ENCODE data around the gene NR4A1.

Gene NR4A1

DNA sequence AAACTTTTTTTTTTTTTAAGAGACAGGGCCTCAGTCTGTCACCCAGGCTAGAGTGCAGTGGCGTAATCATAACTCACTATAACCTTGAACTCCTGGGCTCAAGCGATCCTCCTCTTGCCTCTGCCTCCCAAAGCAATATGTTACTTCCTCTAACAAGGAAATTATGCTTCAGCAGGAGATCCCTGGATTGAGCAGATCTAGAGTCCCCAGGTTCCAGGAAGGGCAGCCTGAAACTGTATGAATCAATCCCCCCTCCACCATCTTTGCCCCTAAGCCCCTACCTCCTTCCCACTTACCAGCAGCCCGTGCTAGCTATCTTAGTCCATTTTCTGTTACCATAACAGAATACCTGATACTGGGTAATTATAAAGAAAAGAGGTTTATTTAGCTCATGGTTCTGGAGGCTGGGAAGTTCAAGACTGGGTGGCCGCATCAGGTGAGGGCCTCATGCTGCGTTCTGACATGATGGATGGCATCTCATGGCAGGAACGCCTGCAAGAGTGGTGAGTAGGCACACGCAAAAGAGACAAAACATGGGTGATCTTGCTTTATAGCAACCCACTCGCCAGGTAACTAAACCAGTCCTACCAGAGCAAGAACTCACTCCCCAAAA lies 39.5 kb upstream of the NR4A1 start:
- no peak for DNase-seq (ENCODE audit: insufficient read length, low spot score)
- TF ChIP-seq, protein P1, sequence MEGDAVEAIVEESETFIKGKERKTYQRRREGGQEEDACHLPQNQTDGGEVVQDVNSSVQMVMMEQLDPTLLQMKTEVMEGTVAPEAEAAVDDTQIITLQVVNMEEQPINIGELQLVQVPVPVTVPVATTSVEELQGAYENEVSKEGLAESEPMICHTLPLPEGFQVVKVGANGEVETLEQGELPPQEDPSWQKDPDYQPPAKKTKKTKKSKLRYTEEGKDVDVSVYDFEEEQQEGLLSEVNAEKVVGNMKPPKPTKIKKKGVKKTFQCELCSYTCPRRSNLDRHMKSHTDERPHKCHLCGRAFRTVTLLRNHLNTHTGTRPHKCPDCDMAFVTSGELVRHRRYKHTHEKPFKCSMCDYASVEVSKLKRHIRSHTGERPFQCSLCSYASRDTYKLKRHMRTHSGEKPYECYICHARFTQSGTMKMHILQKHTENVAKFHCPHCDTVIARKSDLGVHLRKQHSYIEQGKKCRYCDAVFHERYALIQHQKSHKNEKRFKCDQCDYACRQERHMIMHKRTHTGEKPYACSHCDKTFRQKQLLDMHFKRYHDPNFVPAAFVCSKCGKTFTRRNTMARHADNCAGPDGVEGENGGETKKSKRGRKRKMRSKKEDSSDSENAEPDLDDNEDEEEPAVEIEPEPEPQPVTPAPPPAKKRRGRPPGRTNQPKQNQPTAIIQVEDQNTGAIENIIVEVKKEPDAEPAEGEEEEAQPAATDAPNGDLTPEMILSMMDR (IDR thresholded peaks at IDR 0.05; ENCODE audit: insufficient read depth, missing control alignments), result no peak
- FAIRE-seq, result no peak

DNA sequence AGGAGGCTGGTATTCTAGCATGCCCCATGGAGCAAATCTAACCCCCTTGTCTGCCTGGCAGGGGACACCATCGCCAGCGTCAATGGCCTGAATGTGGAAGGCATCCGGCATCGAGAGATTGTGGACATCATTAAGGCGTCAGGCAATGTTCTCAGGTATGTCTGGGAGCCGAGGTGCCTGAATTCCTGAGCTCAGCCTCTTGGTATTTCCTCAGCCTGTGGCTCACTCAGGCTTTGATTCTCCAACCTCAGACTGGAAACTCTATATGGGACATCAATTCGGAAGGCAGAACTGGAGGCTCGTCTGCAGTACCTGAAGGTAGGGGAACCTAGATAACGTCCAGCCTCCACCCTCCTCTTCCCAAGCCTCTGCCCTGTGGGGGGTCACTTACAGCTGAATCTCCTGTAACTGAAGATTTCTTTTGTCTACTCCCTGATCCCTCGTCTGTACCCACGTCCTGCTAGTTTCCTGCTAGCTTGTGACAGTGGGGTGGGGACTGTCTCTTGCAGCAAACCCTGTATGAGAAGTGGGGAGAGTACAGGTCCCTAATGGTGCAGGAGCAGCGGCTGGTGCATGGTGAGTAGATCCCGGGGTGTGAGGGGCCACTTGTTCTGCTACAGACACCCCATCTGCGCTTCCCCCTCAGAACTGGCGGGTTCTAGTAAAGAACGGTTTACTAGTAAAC lies 37.5 kb upstream of the NR4A1 start:
- no peak for DNase-seq (ENCODE audit: insufficient read length, low spot score)
- TF ChIP-seq, protein P1 (IDR thresholded peaks at IDR 0.05; ENCODE audit: insufficient read depth, missing control alignments), result no peak
- FAIRE-seq, result no peak

DNA sequence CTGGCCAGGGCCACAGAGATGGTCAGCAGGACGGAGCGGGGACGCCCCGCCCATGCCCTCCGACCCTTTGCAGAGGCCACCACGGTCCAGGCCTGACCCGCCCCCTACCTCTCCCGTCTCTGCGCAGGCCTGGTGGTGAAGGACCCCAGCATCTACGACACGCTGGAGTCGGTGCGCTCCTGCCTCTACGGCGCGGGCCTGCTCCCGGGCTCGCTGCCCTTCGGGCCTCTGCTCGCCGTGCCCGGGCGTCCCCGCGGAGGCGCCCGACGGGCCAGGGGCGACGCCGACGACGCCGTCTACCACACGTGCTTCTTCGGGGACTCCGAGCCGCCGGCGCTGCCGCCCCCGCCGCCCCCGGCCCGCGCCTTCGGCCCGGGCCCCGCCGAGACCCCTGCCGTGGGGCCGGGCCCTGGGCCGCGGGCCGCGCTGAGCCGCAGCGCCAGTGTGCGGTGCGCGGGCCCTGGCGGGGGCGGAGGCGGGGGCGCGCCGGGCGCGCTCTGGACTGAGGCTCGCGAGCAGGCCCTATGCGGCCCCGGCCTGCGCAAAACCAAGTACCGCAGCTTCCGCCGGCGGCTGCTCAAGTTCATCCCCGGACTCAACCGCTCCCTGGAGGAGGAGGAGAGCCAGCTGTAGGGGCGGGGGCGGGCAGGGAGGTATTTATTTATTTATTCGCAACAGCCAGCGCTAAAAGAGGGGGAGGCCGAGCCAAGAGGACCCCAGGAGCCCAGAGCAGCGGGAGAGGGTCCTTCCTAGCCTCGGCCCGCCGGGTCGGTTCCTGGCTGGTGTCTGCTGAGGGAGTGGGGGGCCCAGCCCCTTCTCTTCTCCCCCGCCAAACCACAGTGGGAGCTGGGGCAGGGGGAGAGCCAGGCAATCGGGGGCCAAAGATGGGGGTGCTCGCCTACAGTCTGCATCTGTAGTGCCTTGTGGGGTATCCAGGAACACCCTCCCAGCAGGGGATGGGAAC lies 36.4 kb upstream of the NR4A1 start:
- FAIRE-seq (no peak), DNase-seq (ENCODE audit: insufficient read length, low spot score) (no peak)
- TF ChIP-seq, protein P1 (IDR thresholded peaks at IDR 0.05; ENCODE audit: insufficient read depth, missing control alignments), result no peak

DNA sequence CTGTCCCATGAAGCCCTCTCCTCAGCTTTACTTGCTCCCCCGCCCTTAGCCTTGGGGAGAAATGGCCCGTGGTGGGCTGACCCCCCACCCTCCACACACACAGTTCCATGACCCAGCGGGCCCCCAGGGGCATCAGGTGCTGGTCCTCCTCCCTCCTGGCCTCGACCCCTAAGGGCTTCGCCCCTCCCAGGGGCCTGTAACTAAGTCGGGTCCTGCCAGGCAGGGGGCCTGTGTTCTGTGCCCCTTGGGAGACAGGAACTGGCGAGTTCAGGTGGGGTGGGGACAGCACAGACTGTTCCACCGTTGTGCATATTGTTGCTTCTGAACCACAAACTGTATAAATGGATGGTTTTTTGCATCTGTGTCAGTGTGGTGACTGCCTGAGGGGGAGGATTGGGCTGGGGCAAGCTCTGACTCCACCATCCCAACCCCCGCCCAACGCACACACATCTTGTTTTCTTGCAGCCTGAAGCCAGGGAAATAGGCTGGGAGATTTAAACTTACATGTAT lies 35.7 kb upstream of the NR4A1 start:
- TF ChIP-seq, protein P1 (IDR thresholded peaks at IDR 0.05; ENCODE audit: insufficient read depth, missing control alignments), result no peak
- DNase-seq (ENCODE audit: insufficient read length, low spot score) (no peak), FAIRE-seq (no peak)

DNA sequence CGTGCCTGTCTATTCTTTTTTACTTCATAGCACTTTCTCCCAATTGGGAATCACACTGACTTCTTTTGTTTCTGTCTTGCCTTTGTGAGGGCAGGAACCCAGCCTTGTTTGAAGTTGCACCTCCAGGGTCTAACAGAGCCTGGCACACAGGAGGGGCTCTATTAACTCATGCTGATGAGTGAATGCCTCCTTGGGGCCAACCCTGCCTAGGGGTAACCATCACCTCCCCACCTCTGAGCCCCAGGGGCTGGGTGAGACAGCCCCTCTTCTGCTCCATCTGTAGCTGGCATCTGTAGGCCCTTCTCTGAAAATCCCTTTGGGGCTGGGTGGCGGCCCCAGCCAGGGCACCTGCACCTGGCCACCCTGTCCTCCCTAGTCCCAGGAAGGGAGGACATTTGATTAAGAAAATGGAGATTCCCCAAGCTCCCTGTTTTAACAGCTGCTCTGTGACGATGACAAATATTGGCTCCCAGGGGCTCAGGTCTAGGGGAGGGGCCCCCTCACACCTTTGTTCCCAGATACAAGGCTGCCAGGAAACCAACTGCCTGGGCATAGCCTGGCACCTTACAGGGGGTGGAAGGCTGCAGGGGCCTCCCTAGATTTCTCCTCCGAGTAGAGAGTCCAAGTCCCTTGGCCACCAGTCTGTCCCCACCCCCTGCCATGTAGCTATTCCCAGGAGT lies 32.7 kb upstream of the NR4A1 start:
- FAIRE-seq (no peak), DNase-seq (ENCODE audit: insufficient read length, low spot score) (no peak)
- TF ChIP-seq, protein P1 (IDR thresholded peaks at IDR 0.05; ENCODE audit: insufficient read depth, missing control alignments), result no peak

DNA sequence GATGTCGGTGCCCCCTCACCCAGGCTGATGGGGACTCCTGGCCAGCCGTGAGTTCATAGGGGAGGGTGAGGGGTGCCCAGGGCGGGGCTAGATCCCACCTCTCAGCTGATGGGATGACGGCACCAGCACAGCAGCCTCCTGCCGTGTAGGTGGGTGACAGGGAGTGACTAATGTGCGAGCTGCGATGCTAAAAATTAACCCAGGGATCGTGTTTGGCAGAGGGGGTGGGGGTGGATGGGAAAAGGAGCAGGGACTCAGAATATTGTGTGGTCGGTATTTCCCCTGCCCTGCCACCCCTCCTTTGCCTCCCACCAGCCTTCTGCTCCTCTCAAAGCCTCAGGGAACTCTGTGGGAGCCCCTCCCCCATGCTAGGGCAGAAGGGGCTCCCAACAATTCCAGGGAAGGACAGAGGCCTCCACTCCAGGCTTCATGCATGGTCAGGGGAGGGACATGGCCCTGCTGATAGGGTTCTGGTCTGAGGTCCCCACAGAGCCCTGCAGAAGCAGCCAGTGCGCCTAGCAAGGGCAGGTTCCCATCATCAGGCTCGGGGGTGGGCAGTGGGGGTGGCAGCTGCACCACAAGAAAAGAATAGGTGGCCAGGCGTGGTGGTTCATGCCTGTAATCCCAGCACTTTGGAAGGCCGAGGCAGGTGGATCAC lies 32.0 kb upstream of the NR4A1 start:
- FAIRE-seq, result no peak
- DNase-seq (ENCODE audit: insufficient read length, low spot score), result no peak

More for the DNA sequence above, 32.0 kb upstream of the NR4A1 start:
- TF ChIP-seq, protein P1 (IDR thresholded peaks at IDR 0.05; ENCODE audit: insufficient read depth, missing control alignments), result no peak

All from D721Med (cell line).